ENCODE data around the gene KLF5. TPM values are rescaled to one million over a fixed set of nuclear protein-coding genes. Genes with fewer than 3 reads are reported as not detected.
"Not testable (repeated sequence)": the region's sequence is repeated elsewhere in the genome, so short reads cannot be mapped to it uniquely, and the experiment has no call there.

The KLF5 gene
- total RNA-seq, 1 donor from 2014 or later: 2.0 TPM

DNA sequence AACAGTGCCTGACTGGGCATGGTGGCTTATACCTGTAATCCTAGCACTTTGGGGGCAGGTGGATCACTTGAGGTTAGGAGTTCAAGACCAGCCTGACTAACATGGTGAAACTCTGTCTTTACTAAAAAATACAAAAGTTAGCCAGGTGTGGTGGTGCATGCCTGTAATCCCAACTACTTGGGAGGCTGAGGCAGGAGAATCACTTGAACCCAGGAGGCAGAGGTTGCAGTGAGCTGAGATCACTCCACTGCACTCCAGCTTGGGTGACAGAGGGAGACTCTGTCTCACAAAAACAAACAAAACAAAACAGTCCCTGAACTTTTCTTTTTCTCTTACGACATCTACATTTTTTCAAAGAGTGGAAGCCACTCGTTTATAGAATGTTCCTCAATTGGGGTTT, 10.2 kb upstream of the KLF5 start:
- H3K9me3 Mint-ChIP-seq; H3K4me1 Mint-ChIP-seq; H3K27me3 Mint-ChIP-seq; DNase-seq; H3K27ac Mint-ChIP-seq; H3K4me3 Mint-ChIP-seq; intact Hi-C loops (cut with micrococcal nuclease); H3K36me3 Mint-ChIP-seq (ENCODE audit: low read depth): not testable (repeated sequence)

DNA sequence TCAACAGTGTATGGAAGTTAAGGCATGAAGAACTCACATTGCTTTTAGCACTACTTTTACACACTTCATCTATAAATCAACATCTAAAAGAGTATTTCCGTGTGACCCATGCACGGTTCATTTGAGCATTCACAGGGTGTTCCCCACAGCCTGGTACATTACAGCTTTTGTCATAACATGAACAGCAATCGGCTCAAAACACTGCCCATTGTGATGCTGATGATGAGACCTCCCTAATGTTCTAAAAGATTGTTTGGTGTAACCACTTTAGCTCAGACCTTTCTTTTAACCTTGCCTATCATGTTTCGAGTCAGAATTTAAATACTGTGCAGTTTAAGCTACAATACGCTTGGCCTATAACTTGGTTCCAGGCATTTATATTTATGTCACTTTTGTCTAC, 4.1 kb upstream of the KLF5 start:
- H3K4me1 Mint-ChIP-seq: peaks cover 9% of the 10 kb centered on the region
- no peak overlapping the region for H3K27ac Mint-ChIP-seq
- no peaks in the 10 kb centered on the region for H3K36me3 Mint-ChIP-seq (ENCODE audit: low read depth)
- H3K9me3 Mint-ChIP-seq: no peaks in the 10 kb centered on the region
- H3K27me3 Mint-ChIP-seq: peaks cover 35% of the 10 kb centered on the region
- intact Hi-C loops (cut with micrococcal nuclease): loop anchor here (5.0 kb wide), 2 partner anchors 1078 to 1233 kb away; partner anchors contain the start of gene KLF12
- no peak for DNase-seq
- no peak overlapping the region for H3K4me3 Mint-ChIP-seq

DNA sequence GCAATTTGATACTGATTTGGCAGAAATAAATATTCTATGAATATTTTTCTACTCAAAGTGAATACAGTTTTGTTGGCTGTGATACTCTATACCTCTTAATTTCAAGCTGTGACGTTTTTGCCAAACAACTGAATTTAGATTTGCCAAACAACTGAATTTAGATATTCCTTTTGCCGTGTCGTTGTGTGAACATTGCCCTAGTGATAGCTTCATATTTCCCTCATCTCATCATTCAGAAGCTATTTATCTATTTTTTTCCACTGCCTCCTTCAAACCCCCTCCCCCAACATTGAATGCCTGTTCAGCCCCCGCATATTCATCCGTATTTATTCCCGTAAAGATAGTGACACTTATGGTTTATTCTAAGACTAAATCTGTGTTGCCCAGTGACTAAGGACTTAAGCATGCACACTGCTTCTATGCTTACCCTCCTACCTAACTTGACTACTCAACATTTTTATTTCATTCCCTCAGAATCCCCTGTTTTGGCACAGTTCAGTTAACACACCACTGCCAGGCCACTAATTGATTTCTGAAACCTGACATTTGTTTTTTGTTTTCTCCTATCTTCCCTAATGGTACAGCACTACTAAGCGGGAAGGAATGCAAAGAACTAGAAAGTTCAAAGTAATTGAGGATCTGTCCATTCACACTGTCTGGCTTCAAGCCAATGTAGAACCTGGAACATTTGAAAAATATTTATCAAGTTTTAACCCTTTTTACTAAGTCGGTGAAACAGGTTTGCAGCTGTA, 2.8 kb upstream of the KLF5 start:
- H3K4me1 Mint-ChIP-seq: peaks cover 20% of the 10 kb centered on the region
- DNase-seq: no peak
- H3K27ac Mint-ChIP-seq: no peak overlapping the region
- peaks cover 48% of the 10 kb centered on the region for H3K27me3 Mint-ChIP-seq
- intact Hi-C loops (cut with micrococcal nuclease): loop anchor here (5.0 kb wide), 2 partner anchors 1076 to 1231 kb away; partner anchors contain the start of gene KLF12
- H3K36me3 Mint-ChIP-seq (ENCODE audit: low read depth): no peaks in the 10 kb centered on the region
- H3K4me3 Mint-ChIP-seq: no peak overlapping the region
- H3K9me3 Mint-ChIP-seq: no peaks in the 10 kb centered on the region

DNA sequence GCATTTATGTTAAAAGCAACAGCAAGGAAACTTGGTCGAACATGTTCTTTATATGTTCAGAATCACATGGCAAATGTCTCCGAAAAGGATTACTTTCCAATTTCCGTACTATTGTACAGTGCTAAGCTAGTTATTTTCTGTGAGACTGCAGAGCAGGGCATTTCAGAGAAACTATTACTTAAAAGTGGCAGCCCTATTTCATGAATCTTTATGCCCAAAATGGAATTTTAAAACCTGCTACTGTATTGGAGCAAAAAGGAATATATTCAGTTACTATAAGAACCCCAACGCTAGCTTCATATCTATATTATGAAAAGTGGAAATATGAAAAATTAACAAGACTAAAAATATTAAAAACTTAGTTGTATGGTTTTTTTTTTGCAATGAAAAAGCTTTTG, 2.2 kb upstream of the KLF5 start:
- Mint-ChIP-seq H3K27me3 (peaks cover 49% of the 10 kb centered on the region), H3K9me3 (no peaks in the 10 kb centered on the region), H3K4me1 (peaks cover 20% of the 10 kb centered on the region), H3K4me3 (no peak overlapping the region), H3K36me3 (ENCODE audit: low read depth) (no peaks in the 10 kb centered on the region), H3K27ac (no peak overlapping the region)
- DNase-seq: no peak
- intact Hi-C loops (cut with micrococcal nuclease): loop anchor here (5.0 kb wide), 2 partner anchors 1076 to 1231 kb away; partner anchors contain the start of gene KLF12

DNA sequence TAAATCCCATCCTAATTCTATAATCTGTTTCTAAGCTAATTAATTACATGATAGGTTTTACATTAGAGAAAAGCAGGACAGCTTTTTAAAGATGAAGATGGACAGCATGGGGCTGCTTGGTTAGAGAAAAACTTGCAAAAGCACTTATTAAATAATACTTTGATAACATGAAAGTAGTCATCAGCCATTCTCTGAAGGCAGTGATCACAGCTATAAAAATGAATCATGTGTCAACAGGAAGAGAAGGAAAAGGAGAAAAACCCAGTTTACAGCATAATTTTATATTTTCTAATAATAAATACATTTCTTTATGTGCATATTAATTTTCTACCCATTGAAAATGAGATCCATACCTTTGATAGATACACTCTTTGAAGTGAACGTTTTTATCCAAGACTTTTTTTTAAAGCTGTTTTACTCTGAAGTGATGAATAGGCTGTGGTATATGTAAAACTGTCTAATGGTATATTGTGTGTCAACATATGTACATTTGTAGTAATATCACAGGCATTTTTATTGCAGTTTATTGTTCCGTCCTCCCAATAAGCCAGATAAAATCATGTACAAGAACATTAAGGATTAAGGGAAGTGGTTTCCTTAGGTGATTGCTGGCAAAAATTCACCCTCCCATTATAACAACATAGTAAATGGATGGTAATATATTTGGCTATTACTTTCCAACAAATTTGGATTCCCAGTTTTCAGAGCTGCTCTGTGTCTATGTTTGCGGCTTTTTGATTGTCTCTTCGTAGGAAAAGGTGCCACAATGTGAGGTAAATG, 1.3 kb upstream of the KLF5 start:
- DNase-seq: no peak
- Mint-ChIP-seq H3K4me1 (peaks cover 20% of the 10 kb centered on the region), H3K27me3 (peaks cover 49% of the 10 kb centered on the region), H3K9me3 (no peaks in the 10 kb centered on the region), H3K27ac (no peak overlapping the region), H3K36me3 (ENCODE audit: low read depth) (no peaks in the 10 kb centered on the region), H3K4me3 (no peak overlapping the region)
- intact Hi-C loops (cut with micrococcal nuclease): loop anchor here (1.0 to 5.0 kb wide), 7 partner anchors 219 to 1230 kb away; partner anchors contain the start of genes BORA, KLF12, MZT1 and PIBF1

DNA sequence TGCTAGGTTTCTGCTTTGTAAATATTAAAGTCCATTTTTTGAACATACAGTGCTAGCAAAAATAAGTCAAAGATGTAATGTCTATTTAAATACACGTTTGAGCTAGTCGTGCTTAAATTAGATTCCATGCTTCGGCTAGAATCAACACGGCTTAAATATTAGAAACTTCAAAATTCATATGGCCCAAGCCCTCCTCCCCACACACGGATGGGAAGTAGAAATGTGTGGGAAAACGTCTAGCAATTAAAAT, 816 bp upstream of the KLF5 start:
- Mint-ChIP-seq H3K9me3 (no peaks in the 10 kb centered on the region), H3K4me3 (peak overlapping the region; percentile 86), H3K27me3 (peaks cover 49% of the 10 kb centered on the region), H3K36me3 (ENCODE audit: low read depth) (no peaks in the 10 kb centered on the region), H3K4me1 (peaks cover 20% of the 10 kb centered on the region), H3K27ac (no peak overlapping the region)
- intact Hi-C loops (cut with micrococcal nuclease): loop anchor here (1.0 to 5.0 kb wide), 7 partner anchors 219 to 1229 kb away; partner anchors contain the start of genes BORA, KLF12, MZT1 and PIBF1
- no peak for DNase-seq

DNA sequence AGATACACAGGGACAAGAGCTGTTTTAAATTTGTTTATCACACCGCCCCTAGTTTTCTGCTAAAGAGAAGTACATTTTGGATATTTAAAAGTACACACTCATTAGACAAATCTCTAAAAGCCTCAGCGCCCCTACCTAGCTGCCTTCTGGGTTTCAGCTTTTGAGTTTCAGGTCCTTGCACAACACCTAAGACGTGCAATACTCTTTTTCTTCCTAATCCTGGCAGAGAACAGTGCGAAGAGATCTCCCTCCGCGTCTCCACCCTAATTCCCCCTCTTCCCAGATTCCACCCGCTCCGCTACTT, 421 bp upstream of the KLF5 start:
- Mint-ChIP-seq H3K36me3 (ENCODE audit: low read depth) (no peaks in the 10 kb centered on the region), H3K4me3 (peak overlapping the region; percentile 86), H3K9me3 (no peaks in the 10 kb centered on the region), H3K4me1 (peaks cover 20% of the 10 kb centered on the region), H3K27ac (peak overlapping the region; percentile 83), H3K27me3 (peaks cover 49% of the 10 kb centered on the region)
- intact Hi-C loops (cut with micrococcal nuclease): loop anchor here (1.0 to 5.0 kb wide), 7 partner anchors 220 to 1229 kb away; partner anchors contain the start of genes BORA, KLF12, MZT1 and PIBF1
- no peak for DNase-seq

DNA sequence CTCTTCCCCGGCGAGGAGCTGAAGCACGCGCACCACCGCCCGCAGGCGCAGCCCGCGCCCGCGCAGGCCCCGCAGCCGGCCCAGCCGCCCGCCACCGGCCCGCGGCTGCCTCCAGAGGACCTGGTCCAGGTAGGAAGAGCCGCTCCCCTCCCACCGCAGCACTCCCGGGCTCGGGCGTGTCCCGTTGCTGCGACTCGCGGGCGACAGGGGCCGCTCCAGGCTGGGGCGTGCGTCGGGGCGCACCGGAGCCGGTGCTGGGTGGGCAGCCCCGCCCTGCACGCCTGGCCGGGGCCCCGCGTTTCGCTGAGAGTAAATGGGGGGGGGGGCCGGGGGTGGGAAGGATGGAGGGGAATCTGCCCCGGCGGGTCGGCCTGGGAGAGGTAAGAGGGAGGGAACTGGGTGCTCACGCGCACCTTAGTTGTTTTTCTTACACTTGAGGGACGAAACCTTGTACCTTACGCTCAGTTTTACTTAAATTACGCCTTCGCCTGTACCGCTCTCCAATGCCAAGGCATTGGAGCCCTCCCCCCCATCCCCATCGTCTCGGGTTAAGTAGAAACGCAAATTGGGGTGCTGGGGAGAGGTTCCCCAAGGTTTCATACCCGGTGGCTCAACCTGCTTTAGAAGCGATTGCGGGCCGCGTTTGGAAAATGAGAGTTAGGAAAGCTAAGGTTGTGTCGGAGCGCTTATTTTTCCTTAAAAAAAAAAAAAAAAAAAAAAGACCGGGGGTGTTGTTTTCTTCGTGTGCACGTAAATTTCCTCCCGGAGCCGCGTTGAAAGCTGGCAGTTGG, 850 bp downstream of the KLF5 start:
- H3K4me3 Mint-ChIP-seq: peak overlapping the region; percentile 82
- no peak overlapping the region for H3K27ac Mint-ChIP-seq
- H3K4me1 Mint-ChIP-seq: peaks cover 20% of the 10 kb centered on the region
- DNase-seq: peak; percentile 87
- peaks cover 46% of the 10 kb centered on the region for H3K27me3 Mint-ChIP-seq
- intact Hi-C loops (cut with micrococcal nuclease): loop anchor here (2.0 to 5.0 kb wide), 5 partner anchors 221 to 1228 kb away; partner anchors contain the start of gene KLF12
- H3K36me3 Mint-ChIP-seq (ENCODE audit: low read depth): no peaks in the 10 kb centered on the region
- H3K9me3 Mint-ChIP-seq: no peaks in the 10 kb centered on the region

DNA sequence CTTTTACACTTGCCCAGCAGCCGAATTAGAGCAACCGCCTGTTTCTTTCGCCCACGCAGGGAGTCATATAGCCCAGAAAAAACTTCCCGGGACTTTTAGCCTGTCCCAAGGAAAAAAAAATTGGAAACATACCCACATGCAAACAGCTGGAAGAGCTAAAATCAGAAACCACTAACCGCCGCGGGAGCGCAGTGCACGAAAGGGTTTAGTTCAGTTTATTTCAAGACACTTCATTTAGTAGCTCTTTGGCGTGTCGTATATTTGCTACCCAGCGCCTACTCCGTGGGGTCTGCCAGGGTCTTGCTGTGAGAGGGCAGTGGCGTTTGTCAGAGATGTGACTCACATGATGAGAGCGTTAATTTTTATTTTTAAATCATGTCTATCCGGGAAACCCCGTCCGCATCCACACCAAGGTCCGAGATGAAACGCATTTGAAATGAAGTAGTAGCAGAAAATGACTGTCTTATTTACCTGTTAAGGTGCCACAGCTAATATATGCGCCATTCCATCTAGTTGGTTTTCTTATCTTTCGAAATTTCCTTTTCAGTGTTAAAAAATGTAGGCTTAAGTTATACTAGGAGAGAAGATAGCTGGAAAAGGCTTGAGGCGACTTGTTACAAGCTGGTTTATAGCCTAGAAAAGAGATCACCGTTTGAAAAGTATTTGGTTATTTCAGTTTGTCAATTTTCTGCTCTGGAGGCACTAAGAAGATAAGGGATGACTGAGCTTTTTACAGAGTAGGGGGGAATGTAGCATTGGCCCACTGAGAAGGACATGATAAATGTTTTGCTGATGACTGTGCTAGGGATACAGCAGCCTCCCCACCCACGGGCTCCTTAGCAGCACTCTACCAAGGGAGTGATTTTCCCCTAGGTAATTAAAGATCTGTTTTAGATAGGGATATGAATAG, 1.7 kb downstream of the KLF5 start:
- H3K4me1 Mint-ChIP-seq: peaks cover 20% of the 10 kb centered on the region
- peaks cover 42% of the 10 kb centered on the region for H3K27me3 Mint-ChIP-seq
- H3K9me3 Mint-ChIP-seq: no peaks in the 10 kb centered on the region
- no peak overlapping the region for H3K27ac Mint-ChIP-seq
- peaks cover 2% of the 10 kb centered on the region for H3K36me3 Mint-ChIP-seq (ENCODE audit: low read depth)
- H3K4me3 Mint-ChIP-seq: peak overlapping the region; percentile 82
- DNase-seq: peak; percentile 64
- intact Hi-C loops (cut with micrococcal nuclease): no loop called here

DNA sequence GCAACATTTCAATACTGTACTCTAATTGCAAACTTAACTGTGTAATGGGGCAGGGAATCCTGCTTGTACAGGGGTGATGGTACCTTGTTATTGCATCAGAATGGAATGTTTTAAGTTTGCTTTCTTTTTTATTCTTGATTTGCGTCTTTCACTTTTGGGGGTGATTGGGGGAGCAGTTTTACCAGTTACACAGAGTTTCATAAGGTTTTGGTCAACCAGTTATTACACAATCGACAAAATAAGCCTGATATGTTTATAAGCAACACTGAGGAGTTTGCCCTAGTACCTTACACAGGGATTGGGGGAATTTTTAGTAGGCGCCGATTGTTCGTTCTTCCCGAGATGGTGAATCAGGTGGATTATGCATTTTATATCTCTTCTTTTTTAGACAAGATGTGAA, 2.7 kb downstream of the KLF5 start:
- Mint-ChIP-seq H3K4me1 (peaks cover 20% of the 10 kb centered on the region), H3K36me3 (ENCODE audit: low read depth) (peaks cover 2% of the 10 kb centered on the region), H3K4me3 (no peak overlapping the region), H3K9me3 (no peaks in the 10 kb centered on the region), H3K27me3 (peaks cover 34% of the 10 kb centered on the region), H3K27ac (no peak overlapping the region)
- no peak for DNase-seq
- intact Hi-C loops (cut with micrococcal nuclease): no loop called here

DNA sequence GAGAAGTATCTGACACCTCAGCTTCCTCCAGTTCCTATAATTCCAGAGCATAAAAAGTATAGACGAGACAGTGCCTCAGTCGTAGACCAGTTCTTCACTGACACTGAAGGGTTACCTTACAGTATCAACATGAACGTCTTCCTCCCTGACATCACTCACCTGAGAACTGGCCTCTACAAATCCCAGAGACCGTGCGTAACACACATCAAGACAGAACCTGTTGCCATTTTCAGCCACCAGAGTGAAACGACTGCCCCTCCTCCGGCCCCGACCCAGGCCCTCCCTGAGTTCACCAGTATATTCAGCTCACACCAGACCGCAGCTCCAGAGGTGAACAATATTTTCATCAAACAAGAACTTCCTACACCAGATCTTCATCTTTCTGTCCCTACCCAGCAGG, 3.1 kb downstream of the KLF5 start:
- intact Hi-C loops (cut with micrococcal nuclease): no loop called here
- H3K4me1 Mint-ChIP-seq: peaks cover 20% of the 10 kb centered on the region
- no peak for DNase-seq
- H3K9me3 Mint-ChIP-seq: no peaks in the 10 kb centered on the region
- H3K27ac Mint-ChIP-seq: no peak overlapping the region
- peaks cover 2% of the 10 kb centered on the region for H3K36me3 Mint-ChIP-seq (ENCODE audit: low read depth)
- peaks cover 33% of the 10 kb centered on the region for H3K27me3 Mint-ChIP-seq
- no peak overlapping the region for H3K4me3 Mint-ChIP-seq

DNA sequence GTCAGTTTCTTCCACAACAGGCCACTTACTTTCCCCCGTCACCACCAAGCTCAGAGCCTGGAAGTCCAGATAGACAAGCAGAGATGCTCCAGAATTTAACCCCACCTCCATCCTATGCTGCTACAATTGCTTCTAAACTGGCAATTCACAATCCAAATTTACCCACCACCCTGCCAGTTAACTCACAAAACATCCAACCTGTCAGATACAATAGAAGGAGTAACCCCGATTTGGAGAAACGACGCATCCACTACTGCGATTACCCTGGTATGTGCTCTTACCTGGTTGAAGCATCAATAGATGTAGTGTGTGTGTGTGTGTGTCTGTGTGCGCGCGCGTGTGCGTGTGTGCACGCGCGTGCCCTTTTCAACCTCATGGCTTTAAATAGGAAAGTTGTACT, 3.7 kb downstream of the KLF5 start:
- Mint-ChIP-seq H3K9me3 (no peaks in the 10 kb centered on the region), H3K27me3 (peaks cover 29% of the 10 kb centered on the region), H3K36me3 (ENCODE audit: low read depth) (peaks cover 2% of the 10 kb centered on the region), H3K27ac (no peak overlapping the region), H3K4me3 (no peak overlapping the region), H3K4me1 (peaks cover 20% of the 10 kb centered on the region)
- no peak for DNase-seq
- intact Hi-C loops (cut with micrococcal nuclease): no loop called here

DNA sequence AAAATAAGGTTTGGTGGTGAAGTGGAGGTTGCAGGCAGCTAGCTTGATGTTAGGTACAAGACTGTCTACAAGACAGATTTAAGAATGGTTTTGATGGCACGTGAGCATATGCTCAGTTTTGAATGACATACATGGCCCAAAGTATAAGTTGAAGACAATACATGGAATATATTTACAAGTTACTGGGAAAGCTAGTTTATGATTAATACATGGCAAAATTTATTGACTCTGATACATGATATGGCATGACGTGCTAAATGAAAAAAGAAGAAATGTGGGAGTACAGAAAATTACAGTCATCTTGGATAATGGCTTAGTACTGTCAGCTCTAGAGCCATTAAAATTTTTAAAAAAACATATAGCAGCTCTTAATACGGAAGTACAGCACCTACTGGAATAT, 4.4 kb downstream of the KLF5 start:
- peaks cover 22% of the 10 kb centered on the region for H3K27me3 Mint-ChIP-seq

More for the DNA sequence above, 4.4 kb downstream of the KLF5 start:
- Mint-ChIP-seq H3K36me3 (ENCODE audit: low read depth) (peaks cover 2% of the 10 kb centered on the region), H3K27ac (no peak overlapping the region), H3K4me1 (peaks cover 18% of the 10 kb centered on the region), H3K4me3 (no peak overlapping the region), H3K9me3 (no peaks in the 10 kb centered on the region)
- intact Hi-C loops (cut with micrococcal nuclease): no loop called here
- no peak for DNase-seq

Measured in activated CD4-positive, alpha-beta T cell treated with anti-CD3 and anti-CD28 coated beads, Interleukin-2, amount 10 ng/mL, durations not matched to agents 24 days and 14 days (primary cell).